ENCODE measurements around the gene NEK1. TPM values are rescaled to one million over a fixed set of nuclear protein-coding genes. Genes with fewer than 3 reads are reported as not detected.

The NEK1 gene
- total and polyA plus RNA-seq, 2 experiments from 2014 or later, result 9.3 to 19.5 TPM

DNA sequence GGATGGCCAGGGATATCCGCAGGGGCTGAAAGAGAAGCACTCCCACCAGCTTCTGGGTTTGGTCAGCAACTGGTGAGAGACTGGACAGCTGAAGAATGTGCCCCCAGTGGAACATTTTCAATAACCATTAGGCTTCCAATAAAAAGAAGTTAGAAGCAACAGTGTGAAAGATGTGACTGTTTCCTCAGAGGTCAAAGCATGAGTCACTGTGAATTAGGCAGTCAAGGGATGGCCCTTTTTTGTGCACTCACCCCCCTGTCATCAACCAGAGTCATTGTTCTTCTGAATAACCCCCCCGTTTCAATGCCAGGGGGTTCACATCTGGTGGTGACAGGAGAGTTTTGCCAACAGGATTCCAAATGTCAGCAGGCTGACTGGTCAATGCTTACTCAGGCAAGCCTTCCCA lies 267.1 kb downstream of the NEK1 start (continued):
- TF ChIP-seq, protein P1, sequence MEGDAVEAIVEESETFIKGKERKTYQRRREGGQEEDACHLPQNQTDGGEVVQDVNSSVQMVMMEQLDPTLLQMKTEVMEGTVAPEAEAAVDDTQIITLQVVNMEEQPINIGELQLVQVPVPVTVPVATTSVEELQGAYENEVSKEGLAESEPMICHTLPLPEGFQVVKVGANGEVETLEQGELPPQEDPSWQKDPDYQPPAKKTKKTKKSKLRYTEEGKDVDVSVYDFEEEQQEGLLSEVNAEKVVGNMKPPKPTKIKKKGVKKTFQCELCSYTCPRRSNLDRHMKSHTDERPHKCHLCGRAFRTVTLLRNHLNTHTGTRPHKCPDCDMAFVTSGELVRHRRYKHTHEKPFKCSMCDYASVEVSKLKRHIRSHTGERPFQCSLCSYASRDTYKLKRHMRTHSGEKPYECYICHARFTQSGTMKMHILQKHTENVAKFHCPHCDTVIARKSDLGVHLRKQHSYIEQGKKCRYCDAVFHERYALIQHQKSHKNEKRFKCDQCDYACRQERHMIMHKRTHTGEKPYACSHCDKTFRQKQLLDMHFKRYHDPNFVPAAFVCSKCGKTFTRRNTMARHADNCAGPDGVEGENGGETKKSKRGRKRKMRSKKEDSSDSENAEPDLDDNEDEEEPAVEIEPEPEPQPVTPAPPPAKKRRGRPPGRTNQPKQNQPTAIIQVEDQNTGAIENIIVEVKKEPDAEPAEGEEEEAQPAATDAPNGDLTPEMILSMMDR (conservative IDR thresholded peaks at IDR 0.05; ENCODE audit: low read depth in 2 of 2), result no peak
- TF ChIP-seq, protein P2, sequence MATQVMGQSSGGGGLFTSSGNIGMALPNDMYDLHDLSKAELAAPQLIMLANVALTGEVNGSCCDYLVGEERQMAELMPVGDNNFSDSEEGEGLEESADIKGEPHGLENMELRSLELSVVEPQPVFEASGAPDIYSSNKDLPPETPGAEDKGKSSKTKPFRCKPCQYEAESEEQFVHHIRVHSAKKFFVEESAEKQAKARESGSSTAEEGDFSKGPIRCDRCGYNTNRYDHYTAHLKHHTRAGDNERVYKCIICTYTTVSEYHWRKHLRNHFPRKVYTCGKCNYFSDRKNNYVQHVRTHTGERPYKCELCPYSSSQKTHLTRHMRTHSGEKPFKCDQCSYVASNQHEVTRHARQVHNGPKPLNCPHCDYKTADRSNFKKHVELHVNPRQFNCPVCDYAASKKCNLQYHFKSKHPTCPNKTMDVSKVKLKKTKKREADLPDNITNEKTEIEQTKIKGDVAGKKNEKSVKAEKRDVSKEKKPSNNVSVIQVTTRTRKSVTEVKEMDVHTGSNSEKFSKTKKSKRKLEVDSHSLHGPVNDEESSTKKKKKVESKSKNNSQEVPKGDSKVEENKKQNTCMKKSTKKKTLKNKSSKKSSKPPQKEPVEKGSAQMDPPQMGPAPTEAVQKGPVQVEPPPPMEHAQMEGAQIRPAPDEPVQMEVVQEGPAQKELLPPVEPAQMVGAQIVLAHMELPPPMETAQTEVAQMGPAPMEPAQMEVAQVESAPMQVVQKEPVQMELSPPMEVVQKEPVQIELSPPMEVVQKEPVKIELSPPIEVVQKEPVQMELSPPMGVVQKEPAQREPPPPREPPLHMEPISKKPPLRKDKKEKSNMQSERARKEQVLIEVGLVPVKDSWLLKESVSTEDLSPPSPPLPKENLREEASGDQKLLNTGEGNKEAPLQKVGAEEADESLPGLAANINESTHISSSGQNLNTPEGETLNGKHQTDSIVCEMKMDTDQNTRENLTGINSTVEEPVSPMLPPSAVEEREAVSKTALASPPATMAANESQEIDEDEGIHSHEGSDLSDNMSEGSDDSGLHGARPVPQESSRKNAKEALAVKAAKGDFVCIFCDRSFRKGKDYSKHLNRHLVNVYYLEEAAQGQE (IDR thresholded peaks at IDR 0.05; ENCODE audit: unreplicated experiment), result no peak
- TF ChIP-seq POLR2AphosphoS5 (IDR thresholded peaks at IDR 0.05; ENCODE audit: low read depth), result no peak

Other genes with a start within 250 kb of the NEK1 start
- 22.9 and 23.7 TPM in 2 replicates for gene CLCN3, start 8.0 kb upstream of the NEK1 start, total RNA-seq (2014; rRNA removed; shearing (Covaris generic))
- 9.6 and 10.9 TPM in 2 replicates for gene CLCN3, start 8.0 kb upstream of the NEK1 start, polyA plus RNA-seq (2016; fragmentation: Nextera tagmentation; extraction: Ambion mirVana)
- gene HPF1, start 145.4 kb upstream of the NEK1 start, total RNA-seq (2014; rRNA removed; shearing (Covaris generic)), result 37.6 and 57.6 TPM in 2 replicates
- 123 and 128 TPM in 2 replicates for gene HPF1, start 145.4 kb upstream of the NEK1 start, polyA plus RNA-seq (2016; fragmentation: Nextera tagmentation; extraction: Ambion mirVana)